Measurements from ENCODE around the gene SPATA45.
A peak's percentile ranks its signal among the peaks of the same experiment; 100 is the strongest.

Gene SPATA45

GRCh38 chr1:212827831-212828278 is 19.6 kb downstream of the SPATA45 start:
- DNase-seq = no peak

- DNase-seq = no peak
Measured at GRCh38 chr1:212827171-212827776, 20.2 kb downstream of the SPATA45 start.

GRCh38 chr1:212825798-212826452 is 21.5 kb downstream of the SPATA45 start:
- no peak for DNase-seq

GRCh38 chr1:212824201-212824600 is 23.2 kb downstream of the SPATA45 start:
- no peak for DNase-seq

GRCh38 chr1:212822956-212823355 is 24.5 kb downstream of the SPATA45 start:
- no peak for DNase-seq

GRCh38 chr1:212820969-212821368 is 26.5 kb downstream of the SPATA45 start:
- DNase-seq = no peak

GRCh38 chr1:212819726-212820125 is 27.7 kb downstream of the SPATA45 start:
- DNase-seq = no peak

- no peak for DNase-seq
Measured at GRCh38 chr1:212816567-212817278, 30.7 kb downstream of the SPATA45 start.

- peak; percentile 51 for DNase-seq
Measured at GRCh38 chr1:212814537-212815334, 32.7 kb downstream of the SPATA45 start.

- no peak for DNase-seq
Measured at GRCh38 chr1:212805767-212806166, 41.7 kb downstream of the SPATA45 start.

- DNase-seq = no peak
Measured at GRCh38 chr1:212797681-212798080, 49.8 kb downstream of the SPATA45 start.

- DNase-seq = no peak
Measured at GRCh38 chr1:212794561-212795014, 52.9 kb downstream of the SPATA45 start.

- no peak for DNase-seq
Measured at GRCh38 chr1:212792396-212792908, 55.0 kb downstream of the SPATA45 start.

GRCh38 chr1:212791676-212792395 is 55.6 kb downstream of the SPATA45 start, which contains the start of the genes NSL1 and TATDN3:
Gene NSL1, minus strand, starts transcription at chr1:212791777. Its CDS starts 14 bp downstream, at chr1:212791763.
Gene TATDN3, plus strand, starts transcription at chr1:212791894. Its CDS starts 28 bp downstream, at chr1:212791922.
- DNase-seq = peak; percentile 99

GRCh38 chr1:212791261-212791675 is 56.2 kb downstream of the SPATA45 start:
- DNase-seq = no peak

GRCh38 chr1:212785871-212786270 is 61.6 kb downstream of the SPATA45 start:
- DNase-seq = no peak

- no peak for DNase-seq
Measured at GRCh38 chr1:212783976-212784375, 63.5 kb downstream of the SPATA45 start.

GRCh38 chr1:212782422-212783154 is 64.9 kb downstream of the SPATA45 start:
- peak; percentile 34 for DNase-seq

GRCh38 chr1:212781225-212781624 is 66.2 kb downstream of the SPATA45 start:
- DNase-seq = no peak

- no peak for DNase-seq
Measured at GRCh38 chr1:212780759-212781158, 66.7 kb downstream of the SPATA45 start.

Data from eye (tissue), 1 donor.